ENCODE measurements around the gene PLXNA2.

GRCh38 chr1:208031316-208031931 lies 212.8 kb downstream of the PLXNA2 start:
- no peak for TF ChIP-seq CTCF (IDR thresholded peaks at IDR 0.05)
- no peak for TF ChIP-seq REST (IDR thresholded peaks at IDR 0.05; ENCODE audit: low read depth, low read length)
- TF ChIP-seq POLR2AphosphoS5 (IDR thresholded peaks at IDR 0.05; ENCODE audit: low read depth, low read length) = no peak
- no peak for TF ChIP-seq TCF12 (IDR thresholded peaks at IDR 0.05)
- TF ChIP-seq SMC3 (IDR thresholded peaks at IDR 0.05; ENCODE audit: low read depth, low read length) = no peak
- no peak for TF ChIP-seq CHD2 (IDR thresholded peaks at IDR 0.05; ENCODE audit: low read length, partially characterized antibody)
- no peak for TF ChIP-seq RAD21 (IDR thresholded peaks at IDR 0.05; ENCODE audit: low read length)

Data from SK-N-SH (cell line).